Hepatocyte (in vitro differentiated cells): Measurements from ENCODE around the gene NPDC1. TPM values are rescaled to one million over a fixed set of nuclear protein-coding genes. Genes with fewer than 3 reads are reported as not detected.

Experiments used
- DNase-seq: peaks from one replicate; pipeline ENCODE4 v3.0.0-alpha.2; 2016; ENCODE audit warnings: low spot score
- H2AFZ ChIP-seq: fragments of 200-600 bp; sonication (generic); 2 replicates; pipeline ENCODE4 v1.6.0; 2016; ENCODE audit warnings: antibody characterized with exemption, mild to moderate bottlenecking
- H3K27ac ChIP-seq: fragments of 200-600 bp; sonication (generic); 2 replicates; pipeline ENCODE4 v1.5.1; 2016; ENCODE audit warnings: mild to moderate bottlenecking
- H3K27me3 ChIP-seq: fragments of 200-600 bp; sonication (generic); 2 replicates; pipeline ENCODE4 v1.6.1; 2016
- H3K36me3 ChIP-seq: fragments of 200-600 bp; sonication (generic); replicated peaks from 2 replicates; pipeline ENCODE4 v1.5.1; 2016; ENCODE audit warnings: low read depth; ENCODE audit not compliant: insufficient read depth
- H3K4me1 ChIP-seq: fragments of 200-600 bp; sonication (generic); 2 replicates; pipeline ENCODE4 v1.5.1; 2016; ENCODE audit warnings: mild to moderate bottlenecking, moderate library complexity; ENCODE audit not compliant: insufficient read depth
- H3K4me2 ChIP-seq: fragments of 200-600 bp; sonication (generic); 2 replicates; pipeline ENCODE4 v1.6.0; 2016
- H3K4me3 ChIP-seq: fragments of 200-600 bp; sonication (generic); 2 replicates; pipeline ENCODE4 v1.5.1; 2016; ENCODE audit warnings: mild to moderate bottlenecking
- H3K79me2 ChIP-seq: fragments of 200-600 bp; sonication (generic); 2 replicates; pipeline ENCODE4 v1.6.0; 2017; ENCODE audit warnings: mild to moderate bottlenecking
- H3K9me2 ChIP-seq: fragments of 200-600 bp; sonication (generic); replicated peaks from 2 replicates; pipeline ENCODE4 v1.6.0; 2017; ENCODE audit warnings: mild to moderate bottlenecking; ENCODE audit not compliant: insufficient read depth
- H3K9me3 ChIP-seq: fragments of 200-600 bp; sonication (generic); 2 replicates; pipeline ENCODE4 v1.5.1; 2016; ENCODE audit warnings: low read depth, mild to moderate bottlenecking
- H4K20me1 ChIP-seq: fragments of 200-600 bp; sonication (generic); 2 replicates; pipeline ENCODE4 v1.6.0; 2016; ENCODE audit warnings: mild to moderate bottlenecking; ENCODE audit not compliant: insufficient read depth, poor library complexity, severe bottlenecking
- EZH2 ChIP-seq: fragments of 200-600 bp; sonication (generic); IDR thresholded peaks from 2 replicates; pipeline ENCODE4 v1.6.1; 2016; ENCODE audit warnings: antibody characterized with exemption, mild to moderate bottlenecking, borderline replicate concordance
- EZH2phosphoT487 ChIP-seq: fragments of 200-600 bp; sonication (generic); IDR thresholded peaks from one replicate; pipeline ENCODE4 v1.6.1; 2018; ENCODE audit warnings: antibody characterized with exemption, mild to moderate bottlenecking, low read depth, moderate library complexity; ENCODE audit not compliant: unreplicated experiment, severe bottlenecking
- WGBS: methylation state at CpG from one replicate; pipeline ENCODE4 v1.1.6; 2016; ENCODE audit warnings: low lambda C conversion rate; ENCODE audit errors: missing lambda C conversion rate; 5-methylcytosine and 5-hydroxymethylcytosine counted together
- polyA plus RNA-seq: library from polyadenylated mRNA; unstranded; fragments of >200 nt; fragmentation: Nextera tagmentation; extraction: Ambion mirVana; gene quantifications from 2 replicates; pipeline ENCODE4 v1.2.1, GENCODE V29; 2016
- total RNA-seq: library from RNA; depleted of rRNA; stranded (reverse); fragments of >200 nt; gene quantifications from 2 replicates; pipeline ENCODE4 v1.2.3, GENCODE V29; 2014
- TF ChIP-seq, protein P1 (sequence below): fragments of 200-600 bp; sonication (generic); IDR thresholded peaks from 2 replicates; pipeline ENCODE4 v1.5.1; 2016; ENCODE audit warnings: antibody characterized with exemption, mild to moderate bottlenecking; ENCODE audit not compliant: poor library complexity

The NPDC1 gene
- total and polyA plus RNA-seq, 2 experiments from 2014 or later = 12.7 to 72.7 TPM

DNA sequence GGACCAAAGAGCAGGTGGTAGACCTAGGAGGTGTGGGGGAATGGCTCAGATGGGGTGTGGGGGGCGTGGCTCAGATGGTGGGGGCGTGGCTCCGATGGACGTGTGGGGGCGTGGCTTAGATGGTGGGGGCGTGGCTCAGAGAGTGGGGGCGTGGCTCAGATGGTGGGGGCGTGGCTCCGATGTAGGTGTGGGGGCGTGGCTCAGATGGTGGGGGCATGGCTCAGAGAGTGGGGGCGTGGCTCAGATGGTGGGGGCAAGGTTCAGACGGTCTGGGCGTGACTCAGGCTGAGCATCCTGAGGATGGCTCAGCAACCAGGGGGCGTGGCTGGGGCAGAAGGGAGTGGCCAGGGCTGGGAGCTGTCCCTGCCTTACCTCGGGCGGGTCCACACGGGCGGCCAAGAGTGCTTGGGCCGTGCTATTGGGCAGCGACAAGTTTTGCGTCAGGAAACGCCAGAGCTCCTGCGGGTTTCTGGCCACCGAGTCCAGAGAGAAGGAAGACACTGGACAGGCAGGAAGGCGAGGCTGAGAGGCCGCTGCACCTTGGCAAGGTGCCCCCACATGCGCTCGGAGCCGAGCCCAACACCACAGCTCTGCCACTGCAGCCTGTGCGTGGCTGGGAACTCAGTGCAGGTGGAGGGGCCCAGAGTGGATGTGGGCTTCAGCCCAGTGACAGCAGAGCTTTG is 23.9 kb downstream of the NPDC1 start:
- Histone ChIP-seq H3K4me1 (peaks cover 2% of the 10 kb centered on the region), H3K36me3 (no peaks in the 10 kb centered on the region), H3K27ac (no peak overlapping the region), H2AFZ (no peak overlapping the region), H3K4me3 (no peak overlapping the region), H3K27me3 (no peaks in the 10 kb centered on the region), H3K9me2 (no peaks in the 10 kb centered on the region), H3K4me2 (no peak overlapping the region), H4K20me1 (no peaks in the 10 kb centered on the region), H3K9me3 (no peaks in the 10 kb centered on the region), H3K79me2 (no peaks in the 10 kb centered on the region)
- WGBS = 86% methylated on average over 18 of the region's 30 CpGs
- TF ChIP-seq EZH2phosphoT487 = no peak
- TF ChIP-seq, protein P1, sequence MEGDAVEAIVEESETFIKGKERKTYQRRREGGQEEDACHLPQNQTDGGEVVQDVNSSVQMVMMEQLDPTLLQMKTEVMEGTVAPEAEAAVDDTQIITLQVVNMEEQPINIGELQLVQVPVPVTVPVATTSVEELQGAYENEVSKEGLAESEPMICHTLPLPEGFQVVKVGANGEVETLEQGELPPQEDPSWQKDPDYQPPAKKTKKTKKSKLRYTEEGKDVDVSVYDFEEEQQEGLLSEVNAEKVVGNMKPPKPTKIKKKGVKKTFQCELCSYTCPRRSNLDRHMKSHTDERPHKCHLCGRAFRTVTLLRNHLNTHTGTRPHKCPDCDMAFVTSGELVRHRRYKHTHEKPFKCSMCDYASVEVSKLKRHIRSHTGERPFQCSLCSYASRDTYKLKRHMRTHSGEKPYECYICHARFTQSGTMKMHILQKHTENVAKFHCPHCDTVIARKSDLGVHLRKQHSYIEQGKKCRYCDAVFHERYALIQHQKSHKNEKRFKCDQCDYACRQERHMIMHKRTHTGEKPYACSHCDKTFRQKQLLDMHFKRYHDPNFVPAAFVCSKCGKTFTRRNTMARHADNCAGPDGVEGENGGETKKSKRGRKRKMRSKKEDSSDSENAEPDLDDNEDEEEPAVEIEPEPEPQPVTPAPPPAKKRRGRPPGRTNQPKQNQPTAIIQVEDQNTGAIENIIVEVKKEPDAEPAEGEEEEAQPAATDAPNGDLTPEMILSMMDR = no peak
- peak; percentile 88 for DNase-seq

GRCh38 chr9:137021568-137021978 is 24.4 kb downstream of the NPDC1 start:
- H3K9me3 ChIP-seq = no peaks in the 10 kb centered on the region
- DNase-seq = no peak
- no peaks in the 10 kb centered on the region for H4K20me1 ChIP-seq
- H3K4me3 ChIP-seq = no peak overlapping the region
- no peaks in the 10 kb centered on the region for H3K9me2 ChIP-seq
- H3K4me2 ChIP-seq = no peak overlapping the region
- whole genome bisulfite sequencing = 85% methylated on average over 6 of the region's 6 CpGs
- H2AFZ ChIP-seq = no peak overlapping the region
- no peaks in the 10 kb centered on the region for H3K36me3 ChIP-seq
- H3K27me3 ChIP-seq = no peaks in the 10 kb centered on the region
- TF ChIP-seq EZH2phosphoT487 = no peak
- H3K79me2 ChIP-seq = no peaks in the 10 kb centered on the region
- no peak overlapping the region for H3K27ac ChIP-seq
- no peaks in the 10 kb centered on the region for H3K4me1 ChIP-seq

GRCh38 chr9:137020771-137021567 is 25.0 kb downstream of the NPDC1 start:
- Histone ChIP-seq H3K36me3 (no peaks in the 10 kb centered on the region), H3K4me3 (no peak overlapping the region), H3K79me2 (no peaks in the 10 kb centered on the region), H3K4me2 (no peak overlapping the region), H4K20me1 (no peaks in the 10 kb centered on the region), H3K27me3 (no peaks in the 10 kb centered on the region), H3K9me2 (no peaks in the 10 kb centered on the region), H3K9me3 (no peaks in the 10 kb centered on the region), H3K4me1 (no peaks in the 10 kb centered on the region), H3K27ac (no peak overlapping the region), H2AFZ (no peak overlapping the region)
- no peak for DNase-seq
- TF ChIP-seq EZH2phosphoT487 = no peak
- no peak for TF ChIP-seq EZH2
- TF ChIP-seq, protein P1 = no peak
- WGBS = 95% methylated on average over 32 of the region's 32 CpGs
